Smooth muscle cell (in vitro differentiated cells): ENCODE results near the gene HEYL. TPM values are rescaled to one million over a fixed set of nuclear protein-coding genes. Genes with fewer than 3 reads are reported as not detected.

Source experiments
- DNase-seq: peaks from one replicate; lab custom pipeline; 2025; ENCODE audit not compliant: unreplicated experiment; lab: John Stamatoyannopoulos, UW
- H2AFZ ChIP-seq: fragments of 200-600 bp; sonication (generic); 2 replicates; pipeline ENCODE4 v1.6.0; 2016; ENCODE audit warnings: antibody characterized with exemption, low read depth, mild to moderate bottlenecking
- H3F3A ChIP-seq: fragments of 200-600 bp; sonication (generic); 2 replicates; pipeline ENCODE4 v1.6.0; 2017; ENCODE audit warnings: antibody characterized with exemption, low read depth
- H3K27ac ChIP-seq: fragments of 200-600 bp; sonication (generic); 2 replicates; pipeline ENCODE4 v1.5.1; 2016; ENCODE audit warnings: low read depth, mild to moderate bottlenecking
- H3K27me3 ChIP-seq: fragments of 200-600 bp; sonication (generic); 2 replicates; pipeline ENCODE4 v1.6.1; 2016; ENCODE audit warnings: low read depth, mild to moderate bottlenecking
- H3K36me3 ChIP-seq: fragments of 200-600 bp; sonication (generic); 2 replicates; pipeline ENCODE4 v1.5.1; 2016; ENCODE audit warnings: low read depth
- H3K4me1 ChIP-seq: fragments of 200-600 bp; sonication (generic); 2 replicates; pipeline ENCODE4 v1.5.1; 2016; ENCODE audit warnings: low read depth
- H3K4me2 ChIP-seq: fragments of 200-600 bp; sonication (generic); 2 replicates; pipeline ENCODE4 v1.6.0; 2016; ENCODE audit warnings: mild to moderate bottlenecking
- H3K4me3 ChIP-seq: fragments of 200-600 bp; sonication (generic); 2 replicates; pipeline ENCODE4 v1.5.1; 2016; ENCODE audit warnings: mild to moderate bottlenecking
- H3K79me2 ChIP-seq: fragments of 200-600 bp; sonication (generic); 2 replicates; pipeline ENCODE4 v1.6.0; 2016; ENCODE audit warnings: low read depth, mild to moderate bottlenecking
- H3K9ac ChIP-seq: fragments of 200-600 bp; sonication (generic); 2 replicates; pipeline ENCODE4 v1.6.0; 2016; ENCODE audit warnings: low read depth
- H3K9me3 ChIP-seq: fragments of 200-600 bp; sonication (generic); replicated peaks from 2 replicates; pipeline ENCODE4 v1.5.1; 2016; ENCODE audit warnings: low read depth
- H4K20me1 ChIP-seq: fragments of 200-600 bp; sonication (generic); 2 replicates; pipeline ENCODE4 v1.6.0; 2016; ENCODE audit warnings: low read depth
- CTCF ChIP-seq: fragments of 200-600 bp; sonication (generic); IDR thresholded peaks from 2 replicates; pipeline ENCODE4 v1.5.1; 2017; ENCODE audit warnings: borderline replicate concordance, mild to moderate bottlenecking, antibody characterized with exemption; ENCODE audit not compliant: insufficient read depth, poor library complexity, severe bottlenecking
- WGBS: methylation state at CpG from one replicate; pipeline ENCODE4 v1.1.7; 2016; ENCODE audit warnings: low lambda C conversion rate; 5-methylcytosine and 5-hydroxymethylcytosine counted together
- polyA plus RNA-seq: library from polyadenylated mRNA; unstranded; fragments of >200 nt; fragmentation: Nextera tagmentation; extraction: Ambion mirVana; gene quantifications from 2 replicates; pipeline ENCODE4 v1.2.1, GENCODE V29; 2016
- total RNA-seq: library from RNA; depleted of rRNA; stranded (reverse); fragments of >200 nt; gene quantifications from 2 replicates; pipeline ENCODE4 v1.2.3, GENCODE V29; 2014

Gene HEYL
- total and polyA plus RNA-seq, 2 experiments from 2014 or later = 7.8 to 16.5 TPM

- Histone ChIP-seq H3K27ac (no peak overlapping the region), H2AFZ (no peak overlapping the region), H3K4me1 (no peaks in the 10 kb centered on the region), H3K4me2 (no peak overlapping the region), H3F3A (no peaks in the 10 kb centered on the region), H3K36me3 (no peaks in the 10 kb centered on the region), H3K27me3 (peaks cover 96% of the 10 kb centered on the region), H3K9ac (no peak overlapping the region), H3K4me3 (no peak overlapping the region), H3K79me2 (no peaks in the 10 kb centered on the region), H3K9me3 (no peaks in the 10 kb centered on the region), H4K20me1 (no peaks in the 10 kb centered on the region)
- TF ChIP-seq CTCF = no peak
- no peak for DNase-seq
- 31% methylated on average over 45 of the region's 62 CpGs for WGBS
These were observed 44.3 kb upstream of the HEYL start for GRCh38 chr1:39683591-39684312.

- peaks cover 96% of the 10 kb centered on the region for H3K27me3 ChIP-seq
- H2AFZ ChIP-seq = no peak overlapping the region
- no peaks in the 10 kb centered on the region for H3K79me2 ChIP-seq
- WGBS = 88% methylated on average over 1 of the region's 1 CpG
- no peaks in the 10 kb centered on the region for H3K4me1 ChIP-seq
- no peaks in the 10 kb centered on the region for H3F3A ChIP-seq
- H3K9me3 ChIP-seq = no peaks in the 10 kb centered on the region
- no peak overlapping the region for H3K4me2 ChIP-seq
- no peaks in the 10 kb centered on the region for H4K20me1 ChIP-seq
- TF ChIP-seq CTCF = no peak
- no peak for DNase-seq
- no peak overlapping the region for H3K4me3 ChIP-seq
- H3K9ac ChIP-seq = no peak overlapping the region
- no peak overlapping the region for H3K27ac ChIP-seq
- H3K36me3 ChIP-seq = no peaks in the 10 kb centered on the region
These were observed 42.6 kb upstream of the HEYL start for GRCh38 chr1:39681999-39682398.

GRCh38 chr1:39681294-39681693, 41.9 kb upstream of the HEYL start:
- H3K9me3 ChIP-seq = no peaks in the 10 kb centered on the region
- peaks cover 95% of the 10 kb centered on the region for H3K27me3 ChIP-seq
- H3K27ac ChIP-seq = no peak overlapping the region
- no peak for TF ChIP-seq CTCF
- no peak overlapping the region for H3K4me3 ChIP-seq
- WGBS = 82% methylated on average over 3 of the region's 3 CpGs
- no peaks in the 10 kb centered on the region for H4K20me1 ChIP-seq
- H3F3A ChIP-seq = no peaks in the 10 kb centered on the region
- H3K9ac ChIP-seq = no peak overlapping the region
- no peaks in the 10 kb centered on the region for H3K4me1 ChIP-seq
- H2AFZ ChIP-seq = no peak overlapping the region
- H3K79me2 ChIP-seq = no peaks in the 10 kb centered on the region
- DNase-seq = no peak
- no peaks in the 10 kb centered on the region for H3K36me3 ChIP-seq
- no peak overlapping the region for H3K4me2 ChIP-seq

- DNase-seq = no peak
- no peaks in the 10 kb centered on the region for H3K79me2 ChIP-seq
- H3K27me3 ChIP-seq = peaks cover 92% of the 10 kb centered on the region
- H3K9me3 ChIP-seq = no peaks in the 10 kb centered on the region
- H3K9ac ChIP-seq = no peak overlapping the region
- no peak overlapping the region for H3K27ac ChIP-seq
- no peaks in the 10 kb centered on the region for H3K4me1 ChIP-seq
- H2AFZ ChIP-seq = no peak overlapping the region
- H3K36me3 ChIP-seq = no peaks in the 10 kb centered on the region
- no peak overlapping the region for H3K4me3 ChIP-seq
- no peak for TF ChIP-seq CTCF
- 88% methylated on average over 4 of the region's 4 CpGs for WGBS
- no peak overlapping the region for H3K4me2 ChIP-seq
- H4K20me1 ChIP-seq = no peaks in the 10 kb centered on the region
- no peaks in the 10 kb centered on the region for H3F3A ChIP-seq
These were observed 41.3 kb upstream of the HEYL start for GRCh38 chr1:39680751-39681150.
